Testis (tissue), 3 donors: Measurements from ENCODE around the gene SRR. TPM values are rescaled to one million over a fixed set of nuclear protein-coding genes. Genes with fewer than 3 reads are reported as not detected.

Experiments used
- DNase-seq: peaks from one replicate; pipeline ENCODE4 v3.0.0-alpha.2; 2019
- H3K27ac ChIP-seq, 2 donors: fragments of 200-600 bp; sonication (generic); one replicate each; pipeline ENCODE4 v1.5.1; 2019
- H3K27me3 ChIP-seq: fragments of 200-600 bp; sonication (generic); one replicate; pipeline ENCODE4 v1.5.1; 2019
- H3K36me3 ChIP-seq: fragments of 200-600 bp; sonication (generic); one replicate; pipeline ENCODE4 v1.5.1; 2017; ENCODE audit warnings: low read depth; ENCODE audit errors: missing control alignments
- H3K4me1 ChIP-seq: fragments of 200-600 bp; sonication (generic); one replicate; pipeline ENCODE4 v1.5.1; 2019
- H3K4me3 ChIP-seq, 2 donors: fragments of 200-600 bp; sonication (generic); one replicate each; pipeline ENCODE4 v1.5.1; 2017 to 2019
- H3K9me3 ChIP-seq: fragments of 200-600 bp; sonication (generic); one replicate; pipeline ENCODE4 v1.5.1; 2017
- POLR2A ChIP-seq: fragments of 450-650 bp; IDR thresholded peaks from one replicate; pipeline ENCODE4 v1.6.1; 2017; ENCODE audit warnings: antibody characterized with exemption, mild to moderate bottlenecking, moderate library complexity
- WGBS, 2 donors: methylation state at CpG; one replicate each; pipeline ENCODE4 v1.1.5; 2018; 5-methylcytosine and 5-hydroxymethylcytosine counted together
- intact Hi-C: fragments of 100-400 bp; cut with DNase I; formaldehyde crosslinking; loops from one replicate; pipeline ENCODE4 v1.15.1; 2023; ENCODE audit warnings: low total_unique reads
- polyA plus RNA-seq: library from polyadenylated mRNA; stranded (reverse); fragments of 350-450 nt; fragmentation: Illumina TruSeq; extraction: RNeasy Lipid Tissue Mini Kit (QIAGEN cat#74804); gene quantifications from one replicate; pipeline ENCODE4 v1.2.3, GENCODE V29; 2014; ENCODE audit warnings: low read depth, low replicate concordance; ENCODE audit not compliant: insufficient read depth
- total RNA-seq, 2 donors: library from RNA; depleted of rRNA; stranded (reverse); fragments of >200 nt; gene quantifications; one replicate each; pipeline ENCODE4 v1.2.3, GENCODE V29; 2016
- TF ChIP-seq, protein P1 (sequence below), 3 experiments: fragments of 450-650 bp in 2 of 3; fragments of 200-600 bp in 1 of 3; sonication (generic) in 1 of 3; IDR thresholded peaks; one replicate each; pipeline ENCODE4 v1.5.1; 2016 to 2019; ENCODE audit warnings: antibody characterized with exemption in 3 of 3, mild to moderate bottlenecking in 2 of 3, moderate library complexity in 1 of 3

SRR gene
- total and polyA plus RNA-seq, 3 donors from 2014 or later = 14.2 to 16.9 (median 16.1) TPM

GRCh38 chr17:2364763-2365116, 61.0 kb downstream of the SRR start:
- Histone ChIP-seq H3K9me3 (no peaks in the 10 kb centered on the region), H3K27ac (no peak overlapping the region), H3K4me3 (no peak overlapping the region), H3K27me3 (no peaks in the 10 kb centered on the region), H3K36me3 (no peaks in the 10 kb centered on the region), H3K4me1 (no peaks in the 10 kb centered on the region)
- intact Hi-C loops = no loop called here
- TF ChIP-seq POLR2A = no peak
- TF ChIP-seq, protein P1, sequence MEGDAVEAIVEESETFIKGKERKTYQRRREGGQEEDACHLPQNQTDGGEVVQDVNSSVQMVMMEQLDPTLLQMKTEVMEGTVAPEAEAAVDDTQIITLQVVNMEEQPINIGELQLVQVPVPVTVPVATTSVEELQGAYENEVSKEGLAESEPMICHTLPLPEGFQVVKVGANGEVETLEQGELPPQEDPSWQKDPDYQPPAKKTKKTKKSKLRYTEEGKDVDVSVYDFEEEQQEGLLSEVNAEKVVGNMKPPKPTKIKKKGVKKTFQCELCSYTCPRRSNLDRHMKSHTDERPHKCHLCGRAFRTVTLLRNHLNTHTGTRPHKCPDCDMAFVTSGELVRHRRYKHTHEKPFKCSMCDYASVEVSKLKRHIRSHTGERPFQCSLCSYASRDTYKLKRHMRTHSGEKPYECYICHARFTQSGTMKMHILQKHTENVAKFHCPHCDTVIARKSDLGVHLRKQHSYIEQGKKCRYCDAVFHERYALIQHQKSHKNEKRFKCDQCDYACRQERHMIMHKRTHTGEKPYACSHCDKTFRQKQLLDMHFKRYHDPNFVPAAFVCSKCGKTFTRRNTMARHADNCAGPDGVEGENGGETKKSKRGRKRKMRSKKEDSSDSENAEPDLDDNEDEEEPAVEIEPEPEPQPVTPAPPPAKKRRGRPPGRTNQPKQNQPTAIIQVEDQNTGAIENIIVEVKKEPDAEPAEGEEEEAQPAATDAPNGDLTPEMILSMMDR (IDR thresholded peaks at IDR 0.05) = no peak
- DNase-seq = no peak
- 87 to 90% methylated on average over 3 to 12 of the region's 12 CpGs for WGBS, 2 donors

DNA sequence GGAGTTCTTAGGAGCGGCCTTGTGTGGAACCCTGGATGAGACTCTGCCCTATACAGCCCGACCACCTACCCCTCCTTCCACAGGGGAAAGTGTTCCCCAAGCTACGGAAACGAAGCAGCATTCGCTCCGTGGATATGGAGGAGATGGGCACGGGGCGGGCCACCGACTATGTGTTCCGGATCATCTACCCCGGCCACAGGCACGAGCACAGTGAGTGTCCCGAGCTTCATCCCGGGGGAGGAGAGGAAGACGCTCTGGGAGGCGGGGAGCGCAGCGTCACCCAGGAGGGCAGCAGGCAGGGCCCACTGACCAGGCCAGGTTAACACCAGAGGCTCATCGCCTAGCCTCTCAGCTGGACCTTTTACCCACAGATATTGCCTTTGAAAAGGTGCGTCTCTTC, 61.4 kb downstream of the SRR start:
- no peaks in the 10 kb centered on the region for H3K9me3 ChIP-seq
- no peak for DNase-seq
- H3K27ac ChIP-seq = no peak overlapping the region
- intact Hi-C loops = no loop called here
- TF ChIP-seq, protein P1 (IDR thresholded peaks at IDR 0.05) = no peak
- no peak for TF ChIP-seq POLR2A
- no peaks in the 10 kb centered on the region for H3K4me1 ChIP-seq
- no peaks in the 10 kb centered on the region for H3K36me3 ChIP-seq
- no peaks in the 10 kb centered on the region for H3K27me3 ChIP-seq
- 88 to 93% methylated on average over 17 to 20 of the region's 20 CpGs for WGBS, 2 donors
- H3K4me3 ChIP-seq = no peak overlapping the region

DNA sequence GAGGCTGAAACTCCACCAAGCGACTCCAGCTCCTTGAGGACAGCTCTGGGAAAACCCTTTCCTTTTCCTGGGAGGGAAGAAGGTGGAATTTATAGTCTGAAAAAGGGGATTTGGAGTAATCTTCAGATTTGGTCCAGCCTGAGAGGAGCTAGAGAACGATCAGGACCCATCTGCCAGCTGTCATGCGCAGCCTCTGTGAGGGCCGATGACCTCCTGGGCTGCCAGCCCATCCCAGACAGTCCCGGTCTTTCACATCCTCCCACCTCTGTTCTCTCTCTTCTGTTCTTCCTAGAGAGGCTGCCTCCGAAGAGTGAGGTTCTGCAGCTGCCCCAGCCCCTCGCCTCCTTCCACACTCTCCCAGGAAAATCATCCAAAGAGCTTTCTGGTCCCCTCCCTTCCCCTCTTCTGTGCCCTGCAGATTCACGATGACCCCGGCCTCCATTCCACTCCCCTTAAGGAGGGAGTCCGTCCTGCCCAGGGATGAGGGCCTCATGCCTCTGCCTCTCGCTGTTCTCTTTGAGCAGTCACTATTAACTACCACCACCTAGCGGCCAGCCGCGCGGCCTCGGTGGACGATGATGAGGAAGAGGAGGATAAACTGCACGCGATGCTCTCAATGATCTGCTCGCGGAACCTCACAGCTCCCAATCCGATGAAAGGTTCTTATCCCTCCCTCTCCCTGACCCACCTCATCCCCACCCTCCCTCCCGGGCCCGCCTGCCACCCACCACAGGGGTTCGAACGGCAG, 63.2 kb downstream of the SRR start:
- TF ChIP-seq, protein P1 (IDR thresholded peaks at IDR 0.05) = no peak
- no peak for TF ChIP-seq POLR2A
- intact Hi-C loops = no loop called here
- WGBS, 2 donors = 80 to 82% methylated on average over 24 to 26 of the region's 26 CpGs
- Histone ChIP-seq H3K4me1 (no peaks in the 10 kb centered on the region), H3K4me3 (no peak overlapping the region), H3K27me3 (no peaks in the 10 kb centered on the region), H3K36me3 (no peaks in the 10 kb centered on the region), H3K9me3 (no peaks in the 10 kb centered on the region), H3K27ac (no peak overlapping the region)
- DNase-seq = no peak

DNA sequence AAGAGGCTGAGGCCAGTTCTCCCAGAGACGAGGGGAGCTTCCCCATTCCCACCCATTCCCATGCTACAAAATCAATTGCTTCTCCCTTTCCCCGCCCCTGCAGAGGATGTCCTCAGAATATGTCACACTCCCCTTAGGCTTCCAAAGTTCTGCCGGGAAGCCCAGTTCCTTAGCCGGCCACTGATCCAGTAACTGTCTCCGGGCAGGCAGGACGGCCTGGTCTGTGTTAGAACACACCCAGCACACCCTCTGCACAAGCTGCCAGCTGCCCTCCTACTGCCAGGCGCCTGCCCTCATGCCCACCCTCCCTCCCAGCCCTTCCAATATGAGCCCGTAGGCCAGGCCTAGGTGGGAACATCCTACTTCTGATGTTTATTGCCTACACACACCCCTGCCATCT, 64.6 kb downstream of the SRR start:
- Histone ChIP-seq H3K27ac (no peak overlapping the region), H3K27me3 (no peaks in the 10 kb centered on the region), H3K36me3 (no peaks in the 10 kb centered on the region), H3K9me3 (no peaks in the 10 kb centered on the region), H3K4me3 (no peak overlapping the region), H3K4me1 (no peaks in the 10 kb centered on the region)
- WGBS, 2 donors = 87 to 93% methylated on average over 5 to 8 of the region's 8 CpGs
- intact Hi-C loops = no loop called here
- DNase-seq = no peak
- TF ChIP-seq, protein P1 (IDR thresholded peaks at IDR 0.05) = no peak
- TF ChIP-seq POLR2A = no peak

- no peak for TF ChIP-seq POLR2A
- TF ChIP-seq, protein P1 (IDR thresholded peaks at IDR 0.05) = no peak
- 79 to 91% methylated on average over 5 of the region's 5 CpGs for WGBS, 2 donors
- no peaks in the 10 kb centered on the region for H3K36me3 ChIP-seq
- H3K4me1 ChIP-seq = no peaks in the 10 kb centered on the region
- no peaks in the 10 kb centered on the region for H3K9me3 ChIP-seq
- no peak overlapping the region for H3K4me3 ChIP-seq
- H3K27ac ChIP-seq = no peak overlapping the region
- intact Hi-C loops = no loop called here
- no peaks in the 10 kb centered on the region for H3K27me3 ChIP-seq
- no peak for DNase-seq
Observed at GRCh38 chr17:2369039-2369438, 65.3 kb downstream of the SRR start.
